Measurements from ENCODE around the gene AMDHD2.
A peak's percentile ranks its signal among the peaks of the same experiment; 100 is the strongest.

DNA sequence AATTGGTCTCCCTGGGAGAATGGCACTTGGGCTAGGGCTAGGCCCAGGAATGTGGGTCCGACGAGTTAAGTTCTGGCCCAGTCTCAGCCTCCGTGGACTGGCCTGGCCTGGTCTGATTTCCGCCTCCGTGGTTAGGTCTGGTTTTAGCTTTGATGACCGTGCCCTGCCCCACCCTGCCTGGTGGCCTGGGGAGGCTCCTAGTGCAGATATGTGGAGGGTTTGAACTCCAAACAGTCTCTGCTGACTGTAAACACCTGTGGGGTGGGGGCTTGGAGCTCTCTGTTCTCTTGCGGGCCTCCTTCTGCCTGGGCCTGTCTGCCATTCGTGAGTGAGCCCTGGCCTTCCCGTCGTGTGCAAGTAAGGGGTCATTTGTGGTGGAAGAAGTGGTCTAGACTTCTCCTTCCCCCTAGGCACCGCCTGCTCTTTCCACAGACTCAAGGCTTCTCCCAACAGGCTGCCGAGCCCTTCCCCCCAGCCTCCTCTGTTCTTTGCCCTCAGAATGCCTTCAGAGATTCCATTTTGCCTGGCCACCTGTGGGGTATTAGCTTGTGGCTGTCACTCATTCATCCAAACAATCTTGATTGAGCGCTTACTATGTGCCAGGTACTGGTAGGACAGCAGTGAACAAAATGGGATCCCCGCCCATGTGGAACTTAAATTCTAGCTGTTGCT is 4.9 kb upstream of the AMDHD2 start:
- TF ChIP-seq, protein P1, sequence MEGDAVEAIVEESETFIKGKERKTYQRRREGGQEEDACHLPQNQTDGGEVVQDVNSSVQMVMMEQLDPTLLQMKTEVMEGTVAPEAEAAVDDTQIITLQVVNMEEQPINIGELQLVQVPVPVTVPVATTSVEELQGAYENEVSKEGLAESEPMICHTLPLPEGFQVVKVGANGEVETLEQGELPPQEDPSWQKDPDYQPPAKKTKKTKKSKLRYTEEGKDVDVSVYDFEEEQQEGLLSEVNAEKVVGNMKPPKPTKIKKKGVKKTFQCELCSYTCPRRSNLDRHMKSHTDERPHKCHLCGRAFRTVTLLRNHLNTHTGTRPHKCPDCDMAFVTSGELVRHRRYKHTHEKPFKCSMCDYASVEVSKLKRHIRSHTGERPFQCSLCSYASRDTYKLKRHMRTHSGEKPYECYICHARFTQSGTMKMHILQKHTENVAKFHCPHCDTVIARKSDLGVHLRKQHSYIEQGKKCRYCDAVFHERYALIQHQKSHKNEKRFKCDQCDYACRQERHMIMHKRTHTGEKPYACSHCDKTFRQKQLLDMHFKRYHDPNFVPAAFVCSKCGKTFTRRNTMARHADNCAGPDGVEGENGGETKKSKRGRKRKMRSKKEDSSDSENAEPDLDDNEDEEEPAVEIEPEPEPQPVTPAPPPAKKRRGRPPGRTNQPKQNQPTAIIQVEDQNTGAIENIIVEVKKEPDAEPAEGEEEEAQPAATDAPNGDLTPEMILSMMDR (IDR thresholded peaks at IDR 0.05 in 8 of 11, conservative IDR thresholded peaks at IDR 0.05 in 3 of 11): no peak
- no peak for TF ChIP-seq POLR2A (IDR thresholded peaks at IDR 0.05)
- peak in 2 of 3 donors; percentile 35 to 43 for TF ChIP-seq POLR2AphosphoS5 (IDR thresholded peaks at IDR 0.05)
